Measurements from ENCODE around the gene ALK. TPM values are rescaled to one million over a fixed set of nuclear protein-coding genes. Genes with fewer than 3 reads are reported as not detected.
"Not testable (repeated sequence)": the region's sequence is repeated elsewhere in the genome, so short reads cannot be mapped to it uniquely, and the experiment has no call there.

ALK gene
- total RNA-seq, 1 donor = under 0.01 TPM

DNA sequence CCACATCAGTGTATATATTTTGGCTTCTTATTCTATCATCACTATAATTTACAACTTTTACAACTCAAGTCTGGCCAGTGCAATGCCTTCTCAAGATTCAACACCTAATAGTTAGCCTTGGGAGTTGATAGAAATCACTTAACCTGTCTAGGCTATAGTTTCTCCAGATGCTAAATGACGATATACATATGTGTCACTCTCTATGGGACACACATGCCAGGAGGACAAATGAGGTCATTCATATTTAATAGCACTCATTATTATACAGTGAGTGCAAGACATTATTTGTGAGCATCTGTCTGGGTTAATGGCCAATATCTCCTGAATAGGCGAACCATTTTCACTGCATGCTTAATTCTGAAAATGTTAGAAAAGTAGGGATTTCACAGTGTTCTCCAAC is 89.8 kb downstream of the ALK start:
- no peak overlapping the region for H2AFZ ChIP-seq (ENCODE audit: low read length)
- DNase-seq (ENCODE audit: insufficient read length, low spot score, missing footprints) = no peak
- no peaks in the 10 kb centered on the region for H3K27me3 ChIP-seq (ENCODE audit: insufficient read depth, low read length)
- H3K4me1 ChIP-seq (ENCODE audit: insufficient read depth, low read length) = no peaks in the 10 kb centered on the region
- H3K9me3 ChIP-seq (ENCODE audit: low read depth, low read length) = no peaks in the 10 kb centered on the region
- H3K79me2 ChIP-seq (ENCODE audit: insufficient read depth, low read length) = no peaks in the 10 kb centered on the region
- no peaks in the 10 kb centered on the region for H4K20me1 ChIP-seq (ENCODE audit: insufficient read depth, low read length)
- H3K4me2 ChIP-seq (ENCODE audit: insufficient read depth, low read length) = no peak overlapping the region
- H3K36me3 ChIP-seq (ENCODE audit: insufficient read depth, low read length) = no peaks in the 10 kb centered on the region
- H3K27ac ChIP-seq (ENCODE audit: low read depth, low read length) = no peak overlapping the region
- no peak overlapping the region for H3K4me3 ChIP-seq (ENCODE audit: insufficient read depth, low read length)
- TF ChIP-seq, protein P1, sequence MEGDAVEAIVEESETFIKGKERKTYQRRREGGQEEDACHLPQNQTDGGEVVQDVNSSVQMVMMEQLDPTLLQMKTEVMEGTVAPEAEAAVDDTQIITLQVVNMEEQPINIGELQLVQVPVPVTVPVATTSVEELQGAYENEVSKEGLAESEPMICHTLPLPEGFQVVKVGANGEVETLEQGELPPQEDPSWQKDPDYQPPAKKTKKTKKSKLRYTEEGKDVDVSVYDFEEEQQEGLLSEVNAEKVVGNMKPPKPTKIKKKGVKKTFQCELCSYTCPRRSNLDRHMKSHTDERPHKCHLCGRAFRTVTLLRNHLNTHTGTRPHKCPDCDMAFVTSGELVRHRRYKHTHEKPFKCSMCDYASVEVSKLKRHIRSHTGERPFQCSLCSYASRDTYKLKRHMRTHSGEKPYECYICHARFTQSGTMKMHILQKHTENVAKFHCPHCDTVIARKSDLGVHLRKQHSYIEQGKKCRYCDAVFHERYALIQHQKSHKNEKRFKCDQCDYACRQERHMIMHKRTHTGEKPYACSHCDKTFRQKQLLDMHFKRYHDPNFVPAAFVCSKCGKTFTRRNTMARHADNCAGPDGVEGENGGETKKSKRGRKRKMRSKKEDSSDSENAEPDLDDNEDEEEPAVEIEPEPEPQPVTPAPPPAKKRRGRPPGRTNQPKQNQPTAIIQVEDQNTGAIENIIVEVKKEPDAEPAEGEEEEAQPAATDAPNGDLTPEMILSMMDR (IDR thresholded peaks at IDR 0.05; ENCODE audit: extremely low read depth, low read depth, low read length) = no peak

DNA sequence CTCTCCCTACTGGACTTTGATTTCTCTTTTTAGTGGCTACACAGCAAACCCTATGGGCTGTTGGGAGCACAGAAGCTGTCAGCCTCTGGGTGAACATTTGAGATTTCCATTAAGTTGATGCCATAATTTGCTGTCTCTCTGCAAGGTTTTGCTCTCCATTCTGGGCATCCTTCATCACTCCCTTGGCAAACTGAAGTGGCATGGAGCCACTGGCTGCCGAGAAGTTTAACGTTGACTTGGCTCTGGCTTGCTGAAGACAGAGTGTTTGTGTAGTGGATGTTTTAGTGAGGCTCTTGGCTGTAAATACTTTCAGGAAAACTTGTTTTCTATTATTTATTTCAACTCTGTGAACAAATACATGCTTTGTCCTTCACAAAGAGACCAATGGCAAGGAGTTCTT is 91.5 kb downstream of the ALK start:
- Histone ChIP-seq H3K27ac (ENCODE audit: low read depth, low read length) (no peak overlapping the region), H3K4me1 (ENCODE audit: insufficient read depth, low read length) (no peaks in the 10 kb centered on the region), H3K9me3 (ENCODE audit: low read depth, low read length) (no peaks in the 10 kb centered on the region), H3K4me2 (ENCODE audit: insufficient read depth, low read length) (no peak overlapping the region), H3K27me3 (ENCODE audit: insufficient read depth, low read length) (no peaks in the 10 kb centered on the region), H3K36me3 (ENCODE audit: insufficient read depth, low read length) (no peaks in the 10 kb centered on the region), H3K79me2 (ENCODE audit: insufficient read depth, low read length) (no peaks in the 10 kb centered on the region), H4K20me1 (ENCODE audit: insufficient read depth, low read length) (no peaks in the 10 kb centered on the region), H2AFZ (ENCODE audit: low read length) (no peak overlapping the region), H3K4me3 (ENCODE audit: insufficient read depth, low read length) (no peak overlapping the region)
- DNase-seq (ENCODE audit: insufficient read length, low spot score, missing footprints) = no peak
- TF ChIP-seq, protein P1 (IDR thresholded peaks at IDR 0.05; ENCODE audit: extremely low read depth, low read depth, low read length) = no peak

DNA sequence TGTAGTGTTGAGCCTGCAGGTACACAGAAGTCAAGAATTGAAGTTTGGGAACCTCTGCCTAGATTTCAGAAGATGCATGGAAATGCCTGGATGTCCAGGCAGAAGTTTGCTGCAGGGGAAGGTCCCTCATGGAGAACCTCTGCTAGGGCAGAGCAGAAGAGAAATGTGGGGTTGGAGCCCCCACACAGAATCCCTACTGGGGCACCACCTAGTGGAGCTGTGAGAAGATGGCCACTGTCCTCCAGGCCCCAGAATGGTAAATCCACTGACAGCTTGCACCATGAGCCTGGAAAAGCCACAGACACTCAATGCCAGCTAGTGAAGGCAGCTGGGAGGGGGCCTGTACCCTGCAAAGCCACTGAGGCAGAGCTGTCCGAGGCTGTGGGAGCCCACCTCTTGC is 97.2 kb downstream of the ALK start:
- not testable (repeated sequence) for H3K4me3 ChIP-seq (ENCODE audit: insufficient read depth, low read length); H3K36me3 ChIP-seq (ENCODE audit: insufficient read depth, low read length); H3K27ac ChIP-seq (ENCODE audit: low read depth, low read length); H4K20me1 ChIP-seq (ENCODE audit: insufficient read depth, low read length); H3K27me3 ChIP-seq (ENCODE audit: insufficient read depth, low read length); H3K4me1 ChIP-seq (ENCODE audit: insufficient read depth, low read length); H2AFZ ChIP-seq (ENCODE audit: low read length); H3K79me2 ChIP-seq (ENCODE audit: insufficient read depth, low read length); H3K9me3 ChIP-seq (ENCODE audit: low read depth, low read length); DNase-seq (ENCODE audit: insufficient read length, low spot score, missing footprints); H3K4me2 ChIP-seq (ENCODE audit: insufficient read depth, low read length)
- TF ChIP-seq, protein P1 (IDR thresholded peaks at IDR 0.05; ENCODE audit: extremely low read depth, low read depth, low read length) = peak; percentile 36

DNA sequence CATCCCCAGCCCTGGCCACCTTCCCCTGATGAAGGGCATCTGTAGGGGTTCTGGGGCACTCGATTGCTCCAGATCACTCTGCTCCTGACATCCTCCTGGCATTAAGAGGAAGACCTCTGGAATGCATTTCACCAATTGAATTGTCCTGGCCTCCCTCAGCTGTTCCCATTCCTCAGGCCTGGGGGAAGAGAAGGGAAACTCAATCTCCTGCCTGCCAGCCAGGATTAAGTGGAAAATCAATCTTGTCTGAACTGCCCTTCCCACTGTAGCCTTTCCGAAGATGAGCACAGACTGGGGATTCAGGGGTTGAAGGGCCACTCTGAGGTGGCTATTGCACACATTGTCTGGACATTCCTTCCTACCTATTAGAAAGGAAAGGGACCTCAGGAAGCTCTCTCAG is 99.8 kb downstream of the ALK start:
- H3K27me3 ChIP-seq (ENCODE audit: insufficient read depth, low read length) = peaks cover 4% of the 10 kb centered on the region
- no peak for DNase-seq (ENCODE audit: insufficient read length, low spot score, missing footprints)
- H3K4me1 ChIP-seq (ENCODE audit: insufficient read depth, low read length) = no peaks in the 10 kb centered on the region
- H4K20me1 ChIP-seq (ENCODE audit: insufficient read depth, low read length) = no peaks in the 10 kb centered on the region
- TF ChIP-seq, protein P1 (IDR thresholded peaks at IDR 0.05; ENCODE audit: extremely low read depth, low read depth, low read length) = no peak
- H3K4me2 ChIP-seq (ENCODE audit: insufficient read depth, low read length) = no peak overlapping the region
- H3K4me3 ChIP-seq (ENCODE audit: insufficient read depth, low read length) = no peak overlapping the region
- H2AFZ ChIP-seq (ENCODE audit: low read length) = no peak overlapping the region
- no peaks in the 10 kb centered on the region for H3K36me3 ChIP-seq (ENCODE audit: insufficient read depth, low read length)
- H3K79me2 ChIP-seq (ENCODE audit: insufficient read depth, low read length) = no peaks in the 10 kb centered on the region
- H3K9me3 ChIP-seq (ENCODE audit: low read depth, low read length) = no peaks in the 10 kb centered on the region
- H3K27ac ChIP-seq (ENCODE audit: low read depth, low read length) = no peak overlapping the region

Measured in osteoblast (primary cell).